GM12891 (cell line): ENCODE measurements around the gene GLRX3.

Experiments used
- POLR2A ChIP-seq: IDR thresholded peaks from 2 replicates; pipeline ENCODE4 v1.6.1; 2011; ENCODE audit warnings: low read depth, low read length, control low read depth
- POLR2AphosphoS5 ChIP-seq: IDR thresholded peaks from 2 replicates; pipeline ENCODE4 v1.6.1; 2011; ENCODE audit warnings: low read depth, low read length, control low read depth
- SPI1 ChIP-seq: IDR thresholded peaks from 2 replicates; pipeline ENCODE4 v1.6.1; 2011; ENCODE audit warnings: low read depth, low read length, control low read depth
- TAF1 ChIP-seq: IDR thresholded peaks from 2 replicates; pipeline ENCODE4 v1.6.1; 2011; ENCODE audit warnings: low read depth, low read length, control low read depth

DNA sequence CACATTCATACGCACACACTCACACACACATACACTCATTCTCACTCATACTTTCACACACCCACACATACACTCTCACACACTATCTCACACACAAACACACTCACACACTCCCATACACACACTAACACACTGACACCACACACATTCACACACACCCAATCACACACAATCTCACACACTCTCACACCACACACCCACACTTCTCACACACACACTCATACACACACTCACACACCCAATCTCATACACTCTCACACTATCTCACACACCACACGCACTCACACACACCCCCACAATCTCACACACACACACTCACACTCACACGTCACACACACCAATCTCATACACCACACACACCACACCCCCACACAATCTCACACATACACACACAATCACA lies 71.0 kb downstream of the GLRX3 start:
- no peak for TF ChIP-seq POLR2AphosphoS5
- TF ChIP-seq POLR2A: no peak
- TF ChIP-seq TAF1: no peak
- TF ChIP-seq SPI1: no peak
